ENCODE measurements around the gene SMIM41.

GRCh38 chr12:52080403-52081251 lies 1.1 kb downstream of the SMIM41 start:
- no peak for TF ChIP-seq POLR2A (IDR thresholded peaks at IDR 0.05; ENCODE audit: low read length)
- TF ChIP-seq RAD21 (conservative IDR thresholded peaks at IDR 0.05 in 1 of 2, IDR thresholded peaks at IDR 0.05 in 1 of 2), result no peak
- TF ChIP-seq MAX (IDR thresholded peaks at IDR 0.05), result no peak
